GM12874 (cell line): ENCODE measurements around the gene PHACTR1.

Experiments
- TF ChIP-seq, protein P1 (sequence below): IDR thresholded peaks from 2 replicates; pipeline ENCODE4 v1.5.1; 2011; ENCODE audit warnings: low read depth, mild to moderate bottlenecking, control low read depth, low read length, moderate library complexity; ENCODE audit not compliant: insufficient read depth

The PHACTR1 gene

DNA sequence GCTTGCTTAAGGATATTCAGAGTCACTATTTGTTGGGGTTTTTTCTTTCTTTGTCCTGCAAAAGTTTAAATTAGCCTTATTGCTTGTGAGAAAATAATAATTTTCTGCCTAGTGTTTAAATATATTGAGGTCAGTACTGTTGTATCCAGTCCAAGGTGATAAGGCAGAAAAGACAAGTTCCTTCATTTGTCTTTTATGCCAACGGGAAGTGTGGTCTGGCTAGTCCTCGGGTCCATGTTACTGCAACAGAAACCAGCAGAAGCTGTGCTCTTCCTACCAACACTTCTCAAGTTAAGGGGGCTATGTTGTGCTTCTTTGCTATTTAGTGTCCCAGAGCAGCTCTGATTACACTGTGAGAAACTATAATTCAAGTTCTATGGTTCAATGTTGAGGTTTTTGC is 310.6 kb downstream of the PHACTR1 start:
- TF ChIP-seq, protein P1, sequence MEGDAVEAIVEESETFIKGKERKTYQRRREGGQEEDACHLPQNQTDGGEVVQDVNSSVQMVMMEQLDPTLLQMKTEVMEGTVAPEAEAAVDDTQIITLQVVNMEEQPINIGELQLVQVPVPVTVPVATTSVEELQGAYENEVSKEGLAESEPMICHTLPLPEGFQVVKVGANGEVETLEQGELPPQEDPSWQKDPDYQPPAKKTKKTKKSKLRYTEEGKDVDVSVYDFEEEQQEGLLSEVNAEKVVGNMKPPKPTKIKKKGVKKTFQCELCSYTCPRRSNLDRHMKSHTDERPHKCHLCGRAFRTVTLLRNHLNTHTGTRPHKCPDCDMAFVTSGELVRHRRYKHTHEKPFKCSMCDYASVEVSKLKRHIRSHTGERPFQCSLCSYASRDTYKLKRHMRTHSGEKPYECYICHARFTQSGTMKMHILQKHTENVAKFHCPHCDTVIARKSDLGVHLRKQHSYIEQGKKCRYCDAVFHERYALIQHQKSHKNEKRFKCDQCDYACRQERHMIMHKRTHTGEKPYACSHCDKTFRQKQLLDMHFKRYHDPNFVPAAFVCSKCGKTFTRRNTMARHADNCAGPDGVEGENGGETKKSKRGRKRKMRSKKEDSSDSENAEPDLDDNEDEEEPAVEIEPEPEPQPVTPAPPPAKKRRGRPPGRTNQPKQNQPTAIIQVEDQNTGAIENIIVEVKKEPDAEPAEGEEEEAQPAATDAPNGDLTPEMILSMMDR: no peak

DNA sequence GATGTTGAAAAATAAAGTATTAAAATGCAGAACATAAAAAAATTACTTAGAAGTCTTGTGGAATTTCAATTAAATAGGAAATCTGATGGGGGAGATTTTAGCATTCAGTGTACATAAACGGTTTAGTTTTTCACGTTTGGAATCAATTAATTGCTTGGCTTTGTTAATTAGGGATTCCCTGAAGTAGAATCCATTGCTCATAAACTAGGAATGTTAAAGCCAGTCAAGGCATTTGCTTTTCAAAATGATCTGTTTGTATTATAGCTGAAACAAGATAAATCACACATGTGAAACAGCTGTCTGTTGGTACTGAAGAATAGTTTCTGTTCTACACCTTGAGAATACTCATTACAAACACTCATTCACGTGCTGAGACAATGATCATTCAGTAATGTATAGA is 313.8 kb downstream of the PHACTR1 start:
- TF ChIP-seq, protein P1: no peak

DNA sequence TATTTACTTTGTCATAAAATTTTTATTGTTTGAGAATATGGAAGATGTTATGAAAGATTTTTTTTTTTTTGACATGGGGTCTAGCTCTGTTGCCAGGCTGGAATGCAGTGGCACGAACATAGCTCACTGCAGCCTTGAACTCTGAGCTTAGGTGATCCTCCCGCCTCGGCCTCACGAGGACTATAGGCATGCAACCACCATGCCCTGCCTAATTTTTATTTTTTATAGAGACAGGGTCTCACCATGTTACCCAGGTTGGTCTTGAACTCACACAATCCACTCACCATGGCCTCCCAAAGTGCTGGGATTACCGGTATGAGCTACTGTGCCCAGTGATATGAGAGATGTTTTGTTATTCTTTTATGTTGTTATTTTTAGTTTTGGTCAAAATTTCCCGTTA is 316.0 kb downstream of the PHACTR1 start:
- TF ChIP-seq, protein P1: no peak

DNA sequence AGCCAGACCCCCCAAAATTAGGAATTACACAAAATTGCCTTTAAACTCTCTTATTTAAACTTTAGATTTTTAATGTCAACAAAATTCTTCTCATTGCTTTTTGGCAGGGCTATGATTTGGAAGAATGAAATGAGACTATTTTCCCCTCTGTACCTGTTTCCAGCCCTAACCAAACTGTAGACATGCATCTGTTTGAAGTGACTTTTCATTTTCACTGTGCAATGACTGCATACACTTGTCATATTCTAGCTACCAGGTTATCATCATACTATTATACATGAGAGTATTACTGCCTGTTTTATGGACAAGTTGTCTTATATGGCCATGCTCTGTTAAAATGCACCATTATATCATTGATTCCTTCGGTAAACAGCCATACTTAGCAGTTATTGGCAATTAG is 316.6 kb downstream of the PHACTR1 start:
- TF ChIP-seq, protein P1: no peak

DNA sequence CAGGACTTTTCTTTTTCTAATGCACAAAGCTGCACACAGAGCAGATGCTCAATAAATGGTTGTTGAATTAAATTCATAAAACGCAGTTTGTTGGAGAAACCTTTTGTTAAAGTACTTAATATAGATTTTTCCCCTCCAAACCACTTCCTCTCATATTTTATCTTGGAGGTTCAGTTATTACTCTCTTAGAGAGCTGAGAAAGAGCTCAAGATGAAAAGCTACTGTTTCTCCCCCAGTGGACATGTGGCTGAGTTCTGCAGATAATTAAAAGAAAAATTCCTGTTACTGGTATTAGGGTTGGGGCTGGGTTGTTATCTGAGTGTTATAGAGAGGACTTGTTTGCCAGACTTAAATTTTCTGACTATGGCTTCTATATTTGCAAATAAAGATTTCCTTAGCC is 317.7 kb downstream of the PHACTR1 start:
- TF ChIP-seq, protein P1: no peak

DNA sequence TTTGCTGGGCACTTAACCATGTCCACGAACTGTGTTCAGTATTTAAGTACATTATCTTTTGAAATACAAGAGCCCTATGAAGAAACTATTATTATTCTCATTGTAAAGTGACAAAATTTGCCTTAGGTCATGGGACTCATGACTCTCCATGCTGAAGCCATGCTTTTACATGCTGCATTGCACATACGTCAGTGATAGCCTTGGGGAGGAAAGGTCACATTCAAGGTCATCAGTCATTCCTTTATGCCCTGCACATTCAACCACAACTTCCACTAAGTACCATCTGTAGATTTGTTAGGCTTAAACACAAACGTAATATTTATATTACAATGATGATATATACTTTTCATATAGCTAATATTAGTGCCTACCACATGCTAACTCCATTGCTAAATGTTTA is 319.0 kb downstream of the PHACTR1 start:
- TF ChIP-seq, protein P1: no peak

DNA sequence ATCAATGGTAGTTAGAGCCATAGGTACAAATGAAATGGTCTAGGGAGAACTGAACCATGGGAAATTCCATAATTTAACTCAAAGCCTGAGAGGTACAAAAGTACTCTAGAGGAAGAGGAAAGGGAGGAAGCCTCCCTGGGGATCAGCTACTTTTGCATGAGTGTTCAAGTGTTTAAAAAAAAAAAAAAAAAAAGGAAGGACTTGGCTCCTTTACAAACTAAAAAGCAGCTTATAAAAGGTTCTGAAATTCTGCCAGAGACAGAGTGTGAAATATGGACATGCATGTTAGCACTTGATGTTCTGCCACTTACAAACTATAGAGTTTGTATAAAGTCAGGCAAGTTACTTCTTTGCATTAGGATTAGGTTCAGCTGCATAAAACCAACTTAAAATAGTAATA is 321.7 kb downstream of the PHACTR1 start:
- TF ChIP-seq, protein P1: no peak

DNA sequence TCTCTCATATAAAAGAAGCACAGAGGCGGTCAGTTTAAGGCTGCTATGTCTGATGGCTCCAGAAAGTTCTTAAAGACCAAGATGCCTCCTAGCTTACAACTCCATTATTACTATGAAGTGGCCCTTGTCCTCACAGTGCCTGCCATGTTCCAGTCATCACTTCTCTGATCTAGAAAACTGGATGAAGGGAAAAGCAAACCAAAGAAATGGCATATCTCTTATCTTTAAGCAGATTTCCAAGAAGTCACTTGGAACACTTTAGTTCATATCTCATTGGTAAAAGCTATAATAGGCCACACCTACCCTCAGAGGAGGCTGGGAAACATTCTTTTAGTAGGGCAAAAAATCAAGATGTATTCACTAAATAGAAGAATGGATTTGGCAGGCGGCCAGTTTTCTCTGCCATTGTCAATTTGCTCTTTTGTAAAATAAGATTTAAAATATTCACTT is 322.2 kb downstream of the PHACTR1 start:
- TF ChIP-seq, protein P1: no peak
